ENCODE data around the gene KIF22.

GRCh38 chr16:29812754-29813643 is 22.4 kb downstream of the KIF22 start:
- no peak for TF ChIP-seq NFRKB (IDR thresholded peaks at IDR 0.05)
- TF ChIP-seq ELF4 (IDR thresholded peaks at IDR 0.05), result no peak
- TF ChIP-seq SUZ12 (IDR thresholded peaks at IDR 0.05), result no peak
- no peak for TF ChIP-seq HDGF (IDR thresholded peaks at IDR 0.05; ENCODE audit: borderline replicate concordance)
- no peak for TF ChIP-seq FOXM1 (IDR thresholded peaks at IDR 0.05; ENCODE audit: borderline replicate concordance)
- no peak for TF ChIP-seq TARDBP (IDR thresholded peaks at IDR 0.05)
- TF ChIP-seq BHLHE40 (IDR thresholded peaks at IDR 0.05; ENCODE audit: borderline replicate concordance), result no peak
- TF ChIP-seq CTBP1 (IDR thresholded peaks at IDR 0.05; ENCODE audit: borderline replicate concordance), result no peak
